ENCODE measurements around the gene UGCG.
"Not testable (repeated sequence)": the region's sequence is repeated elsewhere in the genome, so short reads cannot be mapped to it uniquely, and the experiment has no call there.

UGCG gene

GRCh38 chr9:111902391-111903139 is 6.0 kb downstream of the UGCG start:
- TF ChIP-seq CTCF (IDR thresholded peaks at IDR 0.05; ENCODE audit: extremely low read depth, missing control alignments), result no peak
- DNase-seq (ENCODE audit: low spot score), result no peak

- not testable (repeated sequence) for DNase-seq (ENCODE audit: low spot score)
Measured at GRCh38 chr9:111903535-111903934, 6.9 kb downstream of the UGCG start.

GRCh38 chr9:111904026-111904425 is 7.4 kb downstream of the UGCG start:
- no peak for TF ChIP-seq CTCF (IDR thresholded peaks at IDR 0.05; ENCODE audit: extremely low read depth, missing control alignments)
- DNase-seq (ENCODE audit: low spot score), result no peak

GRCh38 chr9:111904891-111905291 is 8.3 kb downstream of the UGCG start:
- TF ChIP-seq CTCF (IDR thresholded peaks at IDR 0.05; ENCODE audit: extremely low read depth, missing control alignments), result no peak
- no peak for DNase-seq (ENCODE audit: low spot score)

GRCh38 chr9:111907147-111907546 is 10.5 kb downstream of the UGCG start:
- DNase-seq (ENCODE audit: low spot score), result no peak
- no peak for TF ChIP-seq CTCF (IDR thresholded peaks at IDR 0.05; ENCODE audit: extremely low read depth, missing control alignments)

- no peak for DNase-seq (ENCODE audit: low spot score)
- no peak for TF ChIP-seq CTCF (IDR thresholded peaks at IDR 0.05; ENCODE audit: extremely low read depth, missing control alignments)
Measured at GRCh38 chr9:111909444-111909843, 12.8 kb downstream of the UGCG start.

- no peak for TF ChIP-seq CTCF (IDR thresholded peaks at IDR 0.05; ENCODE audit: extremely low read depth, missing control alignments)
- no peak for DNase-seq (ENCODE audit: low spot score)
Measured at GRCh38 chr9:111910428-111910827, 13.8 kb downstream of the UGCG start.

- DNase-seq (ENCODE audit: low spot score), result no peak
- no peak for TF ChIP-seq CTCF (IDR thresholded peaks at IDR 0.05; ENCODE audit: extremely low read depth, missing control alignments)
Measured at GRCh38 chr9:111913159-111913558, 16.5 kb downstream of the UGCG start.

All from GM20000 (cell line).